Lower leg skin (tissue), 4 donors: ENCODE results near the gene BHLHE23. TPM values are rescaled to one million over a fixed set of nuclear protein-coding genes. Genes with fewer than 3 reads are reported as not detected.

ENCODE experiments used
- DNase-seq, 2 donors: peaks; one replicate each; pipeline ENCODE4 v3.0.0-alpha.2; 2019; ENCODE audit warnings: low spot score in 2 of 2
- H3K4me3 ChIP-seq: fragments of 200-600 bp; sonication (generic); 2 replicates; pipeline ENCODE4 v1.5.1; 2017; ENCODE audit warnings: mild to moderate bottlenecking, low read depth; ENCODE audit not compliant: poor library complexity, severe bottlenecking
- POLR2A ChIP-seq, 2 donors: fragments of 450-650 bp; IDR thresholded peaks; one replicate each; pipeline ENCODE4 v1.6.1; 2016 to 2017; ENCODE audit warnings: antibody characterized with exemption in 2 of 2, mild to moderate bottlenecking in 1 of 2, moderate library complexity in 1 of 2
- WGBS, 2 donors: methylation state at CpG; one replicate each; pipeline ENCODE4 v1.1.5; 2018; 5-methylcytosine and 5-hydroxymethylcytosine counted together
- intact Hi-C: fragments of 100-400 bp; cut with DNase I; formaldehyde crosslinking; loops from one replicate; pipeline ENCODE4 v1.15.0; 2023; ENCODE audit warnings: low total_unique reads
- total RNA-seq, 4 donors: library from RNA; depleted of rRNA; stranded (reverse); fragments of >200 nt; gene quantifications; one replicate each; pipeline ENCODE4 v1.1.0, GENCODE V29; 2016
- TF ChIP-seq, protein P1 (sequence below), 3 donors: fragments of 450-650 bp; IDR thresholded peaks; one replicate each; pipeline ENCODE4 v1.5.1; 2016; ENCODE audit warnings: antibody characterized with exemption in 3 of 3, mild to moderate bottlenecking in 3 of 3, moderate library complexity in 2 of 3

Gene BHLHE23
- total RNA-seq, 4 donors from 2014 or later = 0.23 TPM; not detected in 3

DNA sequence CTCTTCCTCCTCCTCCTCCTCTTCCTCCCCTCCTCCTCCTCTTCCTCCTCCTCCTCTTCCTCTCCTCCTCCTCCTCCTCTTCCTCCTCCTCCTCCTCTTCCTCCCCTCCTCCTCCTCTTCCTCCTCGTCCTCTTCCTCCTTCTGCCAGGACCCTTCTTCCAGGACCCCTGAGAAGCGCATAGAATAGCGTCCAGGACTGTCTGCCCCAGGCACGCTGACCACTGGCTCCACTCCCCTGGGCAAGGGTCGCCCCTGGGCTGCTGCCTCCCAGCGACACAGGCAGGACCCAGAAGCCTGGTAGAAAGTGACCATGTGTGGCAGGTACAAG is 42.4 kb upstream of the BHLHE23 start:
- TF ChIP-seq, protein P1, sequence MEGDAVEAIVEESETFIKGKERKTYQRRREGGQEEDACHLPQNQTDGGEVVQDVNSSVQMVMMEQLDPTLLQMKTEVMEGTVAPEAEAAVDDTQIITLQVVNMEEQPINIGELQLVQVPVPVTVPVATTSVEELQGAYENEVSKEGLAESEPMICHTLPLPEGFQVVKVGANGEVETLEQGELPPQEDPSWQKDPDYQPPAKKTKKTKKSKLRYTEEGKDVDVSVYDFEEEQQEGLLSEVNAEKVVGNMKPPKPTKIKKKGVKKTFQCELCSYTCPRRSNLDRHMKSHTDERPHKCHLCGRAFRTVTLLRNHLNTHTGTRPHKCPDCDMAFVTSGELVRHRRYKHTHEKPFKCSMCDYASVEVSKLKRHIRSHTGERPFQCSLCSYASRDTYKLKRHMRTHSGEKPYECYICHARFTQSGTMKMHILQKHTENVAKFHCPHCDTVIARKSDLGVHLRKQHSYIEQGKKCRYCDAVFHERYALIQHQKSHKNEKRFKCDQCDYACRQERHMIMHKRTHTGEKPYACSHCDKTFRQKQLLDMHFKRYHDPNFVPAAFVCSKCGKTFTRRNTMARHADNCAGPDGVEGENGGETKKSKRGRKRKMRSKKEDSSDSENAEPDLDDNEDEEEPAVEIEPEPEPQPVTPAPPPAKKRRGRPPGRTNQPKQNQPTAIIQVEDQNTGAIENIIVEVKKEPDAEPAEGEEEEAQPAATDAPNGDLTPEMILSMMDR (IDR thresholded peaks at IDR 0.05) = no peak
- no peak for TF ChIP-seq POLR2A (IDR thresholded peaks at IDR 0.05)
- 93 to 97% methylated on average over 5 to 6 of the region's 6 CpGs for WGBS, 2 donors
- H3K4me3 ChIP-seq = no peak overlapping the region
- intact Hi-C loops = no loop called here
- DNase-seq = no peak

DNA sequence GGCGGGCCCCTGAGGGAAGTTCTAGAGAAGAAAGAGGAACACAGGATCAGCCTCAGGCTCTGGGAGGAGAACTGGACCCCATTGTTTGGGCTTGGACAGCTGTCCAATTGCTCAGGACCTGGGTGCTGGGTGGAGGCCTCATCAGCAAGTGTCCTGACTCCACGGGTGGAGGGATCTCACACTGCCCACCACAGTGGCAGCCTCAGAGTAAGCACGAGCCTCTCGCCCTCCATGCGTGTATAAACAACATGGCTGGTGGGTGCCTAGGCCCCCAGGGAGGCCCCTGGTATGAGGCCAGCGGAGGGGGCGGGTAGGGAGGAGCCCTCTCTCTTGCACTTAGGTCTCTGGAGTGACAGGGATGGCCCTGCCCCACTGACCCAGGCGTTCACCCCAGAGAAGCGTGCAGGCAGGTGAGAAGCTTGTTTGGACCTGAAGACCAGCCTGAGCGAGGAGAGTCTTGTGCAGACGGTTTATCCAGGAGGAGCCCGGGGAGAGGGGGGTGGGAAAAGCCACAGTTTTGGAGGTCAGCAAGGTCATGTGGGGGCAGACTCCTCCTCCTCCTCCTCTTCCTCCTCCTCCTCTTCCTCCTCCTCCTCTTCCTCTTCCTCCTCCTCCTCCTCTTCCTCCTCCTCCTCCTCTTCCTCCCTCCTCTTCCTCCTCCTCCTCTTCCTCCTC is 41.9 kb upstream of the BHLHE23 start:
- H3K4me3 ChIP-seq = no peak overlapping the region
- WGBS, 2 donors = 74 to 81% methylated on average over 12 of the region's 12 CpGs
- no peak for DNase-seq
- intact Hi-C loops = no loop called here
- TF ChIP-seq, protein P1 (IDR thresholded peaks at IDR 0.05) = no peak
- no peak for TF ChIP-seq POLR2A (IDR thresholded peaks at IDR 0.05)

DNA sequence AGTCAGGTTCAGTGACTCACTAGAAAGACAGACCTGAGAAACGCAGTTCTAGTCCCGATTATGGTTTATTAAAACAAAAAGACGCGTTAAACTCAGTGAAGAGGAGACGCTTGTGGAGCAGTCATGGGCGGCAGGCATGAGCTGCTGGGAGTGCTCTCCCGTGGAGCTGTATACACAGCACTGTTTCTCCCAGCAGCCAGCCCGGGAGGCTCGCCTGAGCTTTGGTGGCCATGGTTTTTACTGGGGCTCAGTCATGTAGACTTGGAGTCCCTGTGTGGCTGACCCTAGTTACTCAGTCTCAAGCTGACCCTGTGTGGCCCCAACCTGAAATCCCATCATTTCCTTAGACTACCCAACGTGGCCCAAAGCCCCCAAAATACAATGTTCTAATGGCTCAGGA is 41.2 kb upstream of the BHLHE23 start:
- H3K4me3 ChIP-seq = no peak overlapping the region
- DNase-seq = no peak
- TF ChIP-seq POLR2A (IDR thresholded peaks at IDR 0.05) = no peak
- TF ChIP-seq, protein P1 (IDR thresholded peaks at IDR 0.05) = no peak
- 88 to 92% methylated on average over 10 of the region's 10 CpGs for WGBS, 2 donors
- intact Hi-C loops = no loop called here

DNA sequence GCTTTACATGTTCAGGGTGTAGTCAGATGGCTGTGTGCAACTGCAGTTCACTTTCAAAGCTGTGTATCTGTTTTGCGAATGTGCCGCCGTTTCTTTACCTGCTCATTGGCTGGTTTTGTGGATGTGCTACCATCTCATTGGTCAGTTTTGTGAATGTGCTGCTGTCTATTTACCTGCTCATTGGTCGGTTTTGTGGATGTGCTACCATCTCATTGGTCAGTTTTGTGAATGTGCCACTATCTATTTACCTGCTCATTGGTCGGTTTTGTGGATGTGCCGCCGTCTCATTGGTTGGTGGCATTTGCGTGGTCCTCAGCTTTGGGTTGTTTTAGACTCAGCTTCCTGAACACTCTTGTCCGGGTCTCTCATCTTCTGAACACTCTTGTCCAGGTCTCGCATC is 40.5 kb upstream of the BHLHE23 start:
- no peak for TF ChIP-seq POLR2A (IDR thresholded peaks at IDR 0.05)
- TF ChIP-seq, protein P1 (IDR thresholded peaks at IDR 0.05) = no peak
- no peak overlapping the region for H3K4me3 ChIP-seq
- intact Hi-C loops = no loop called here
- WGBS, 2 donors = 92 to 94% methylated on average over 10 of the region's 10 CpGs
- no peak for DNase-seq

DNA sequence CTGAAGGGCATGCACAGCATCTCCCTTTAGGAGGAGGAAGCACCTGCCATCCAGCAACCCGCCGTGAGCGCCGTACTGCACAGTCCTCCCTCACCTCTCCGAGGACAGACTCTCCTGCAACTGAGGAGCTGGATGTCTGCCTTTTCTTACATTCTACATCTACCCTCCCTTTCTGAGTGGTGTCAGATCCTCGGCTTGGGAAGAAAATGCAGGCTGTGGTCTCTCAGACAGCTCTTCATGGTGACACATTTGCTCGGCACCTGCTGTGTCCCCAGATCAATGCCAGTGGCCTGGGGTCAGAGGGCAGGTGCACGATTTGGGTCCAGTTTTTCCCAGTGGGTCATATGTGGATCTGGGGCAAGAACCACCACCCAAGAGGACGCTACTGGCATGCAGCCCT is 40.1 kb upstream of the BHLHE23 start:
- TF ChIP-seq POLR2A (IDR thresholded peaks at IDR 0.05) = no peak
- TF ChIP-seq, protein P1 (IDR thresholded peaks at IDR 0.05) = no peak
- H3K4me3 ChIP-seq = no peak overlapping the region
- intact Hi-C loops = no loop called here
- WGBS, 2 donors = 80 to 81% methylated on average over 8 to 9 of the region's 9 CpGs
- DNase-seq = no peak

DNA sequence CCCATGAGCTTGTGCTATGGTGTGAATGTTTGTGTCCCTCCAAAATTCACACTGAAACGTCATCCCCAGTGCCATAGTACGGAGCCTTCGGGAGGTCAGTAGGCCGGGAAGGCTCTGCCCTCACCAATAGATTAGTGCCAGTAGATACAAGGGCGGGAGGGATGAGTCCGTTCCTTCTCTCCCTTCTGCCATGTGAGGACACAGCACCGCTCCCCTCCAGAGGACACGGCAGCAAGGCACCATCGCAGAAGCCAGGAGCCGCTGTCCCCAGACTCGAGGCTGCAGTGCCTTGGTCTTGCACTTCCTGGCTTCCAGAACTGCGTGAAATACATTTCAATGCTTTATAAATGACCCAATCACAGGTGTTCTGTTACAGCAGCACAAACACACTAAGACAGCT is 39.2 kb upstream of the BHLHE23 start:
- TF ChIP-seq POLR2A (IDR thresholded peaks at IDR 0.05) = no peak
- TF ChIP-seq, protein P1 (IDR thresholded peaks at IDR 0.05) = no peak
- intact Hi-C loops = no loop called here
- no peak overlapping the region for H3K4me3 ChIP-seq
- WGBS, 2 donors = 67 to 74% methylated on average over 12 of the region's 12 CpGs
- no peak for DNase-seq
